SKM-1 (cell line): ENCODE results near the gene GRIK5.
"Not testable (repeated sequence)": the region's sequence is repeated elsewhere in the genome, so short reads cannot be mapped to it uniquely, and the experiment has no call there.

ENCODE experiments used
- DNase-seq: peaks from one replicate; lab custom pipeline; 2025; ENCODE audit not compliant: unreplicated experiment; lab: John Stamatoyannopoulos, UW

Gene GRIK5

GRCh38 chr19:42018503-42019193 lies 51.4 kb downstream of the GRIK5 start:
- DNase-seq: no peak

GRCh38 chr19:42017040-42017439 lies 53.0 kb downstream of the GRIK5 start:
- no peak for DNase-seq

GRCh38 chr19:42012747-42013146 lies 57.3 kb downstream of the GRIK5 start:
- DNase-seq: not testable (repeated sequence)

GRCh38 chr19:42010245-42011126 lies 59.5 kb downstream of the GRIK5 start:
- DNase-seq: no peak

GRCh38 chr19:42006569-42006968 lies 63.4 kb downstream of the GRIK5 start:
- no peak for DNase-seq

- DNase-seq: no peak
Observed at GRCh38 chr19:42005504-42005903, 64.5 kb downstream of the GRIK5 start.

GRCh38 chr19:42003506-42004294 lies 66.3 kb downstream of the GRIK5 start:
- DNase-seq: no peak

GRCh38 chr19:41999878-42000208 lies 70.2 kb downstream of the GRIK5 start:
- no peak for DNase-seq

- DNase-seq: no peak
Observed at GRCh38 chr19:41999071-41999877, 70.7 kb downstream of the GRIK5 start.

GRCh38 chr19:41998246-41999020 lies 71.6 kb downstream of the GRIK5 start:
- DNase-seq: no peak

GRCh38 chr19:41997851-41998229 lies 72.2 kb downstream of the GRIK5 start:
- DNase-seq: no peak

GRCh38 chr19:41997121-41997850 lies 72.7 kb downstream of the GRIK5 start:
- no peak for DNase-seq

GRCh38 chr19:41995959-41996797 lies 73.8 kb downstream of the GRIK5 start:
- no peak for DNase-seq

GRCh38 chr19:41994994-41995958 lies 74.7 kb downstream of the GRIK5 start:
- no peak for DNase-seq

GRCh38 chr19:41994521-41994971 lies 75.5 kb downstream of the GRIK5 start:
- no peak for DNase-seq

- DNase-seq: no peak
Observed at GRCh38 chr19:41993612-41994483, 76.2 kb downstream of the GRIK5 start, which contains the start of gene ATP1A3. ATP1A3 (minus strand) TSS chr19:41994230; CDS start chr19:41994076, 154 bp downstream.
